HG03521 (cell line): ENCODE measurements around the gene NEURL1.
"Not testable (repeated sequence)": the region's sequence is repeated elsewhere in the genome, so short reads cannot be mapped to it uniquely, and the experiment has no call there.

Source experiments
- ATAC-seq: cut with Tn5 transposase; IDR thresholded peaks from one replicate; pipeline ENCODE4 v1.9.1; 2021; ENCODE audit warnings: mild to moderate bottlenecking, moderate library complexity; ENCODE audit not compliant: unreplicated experiment

NEURL1 gene

DNA sequence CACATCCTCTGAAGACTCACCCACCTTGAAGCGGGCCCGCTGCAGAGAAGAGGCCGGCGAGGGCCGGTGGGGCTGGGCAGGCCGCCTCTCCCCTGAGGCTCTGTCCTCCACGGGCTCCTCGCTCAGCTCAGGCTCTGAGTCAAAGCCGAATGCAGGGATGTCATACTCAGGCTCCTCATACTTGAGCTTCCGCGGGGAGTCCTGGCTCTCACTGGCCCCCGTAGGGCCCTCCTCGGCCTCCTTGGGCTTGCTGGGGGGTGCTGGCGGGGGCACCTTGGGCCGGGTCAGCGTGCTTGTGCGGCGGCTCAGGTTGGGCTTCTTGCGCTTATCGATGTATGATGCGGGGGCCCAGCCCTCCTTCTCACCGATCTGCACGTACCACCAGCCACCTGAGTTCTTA lies 109.9 kb downstream of the NEURL1 start:
- no peak for ATAC-seq

DNA sequence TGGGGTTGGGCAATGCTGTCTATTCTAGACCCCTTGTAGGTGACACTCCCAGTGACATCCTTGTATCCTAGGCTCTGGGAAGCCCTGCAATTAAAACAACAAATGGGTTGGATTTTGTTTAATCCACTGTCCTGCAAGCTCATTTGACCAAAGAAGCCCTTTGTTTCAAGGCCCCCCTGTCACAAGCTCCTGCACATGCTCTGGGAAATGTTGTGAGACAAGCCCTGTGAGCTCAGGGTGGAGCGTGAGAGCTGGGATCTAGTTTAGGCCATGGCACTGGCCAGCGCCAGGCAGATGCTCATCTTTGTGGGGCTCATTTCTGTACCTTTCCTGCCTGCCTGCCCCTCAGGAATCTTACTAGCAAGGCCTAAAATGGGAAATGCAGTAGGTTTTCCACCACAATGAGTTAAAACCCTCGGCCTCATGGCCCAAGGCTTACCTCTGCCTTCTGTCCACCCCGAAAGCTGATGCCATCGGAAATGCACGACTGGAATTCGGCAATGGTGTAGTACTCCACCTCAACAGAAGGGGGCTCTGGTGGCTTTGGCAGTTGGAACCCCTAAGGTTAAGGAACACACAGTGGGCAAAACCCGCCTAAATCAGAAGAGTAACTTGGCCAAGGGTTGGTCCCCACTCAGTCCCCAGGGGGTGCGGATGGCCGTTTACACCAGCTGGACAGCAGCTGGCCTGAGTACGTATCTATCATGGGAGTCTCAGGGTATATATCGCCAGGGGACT lies 112.0 kb downstream of the NEURL1 start:
- ATAC-seq, result no peak

DNA sequence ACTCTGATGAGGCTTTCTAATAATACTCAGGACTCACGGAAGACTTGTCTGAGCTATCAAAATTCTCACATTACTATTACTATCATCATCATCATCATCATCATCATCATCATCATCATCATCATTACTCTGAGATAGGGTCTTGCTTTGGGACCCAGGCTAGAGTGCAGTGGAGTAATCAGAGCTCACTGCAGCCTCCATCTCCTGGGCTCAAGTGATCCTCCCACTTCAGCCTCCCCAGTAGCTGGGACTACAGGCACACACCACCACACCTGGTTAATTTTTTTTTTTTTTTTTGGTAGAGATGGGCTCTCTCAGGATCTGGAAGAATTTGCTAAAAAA lies 112.6 kb downstream of the NEURL1 start:
- not testable (repeated sequence) for ATAC-seq

DNA sequence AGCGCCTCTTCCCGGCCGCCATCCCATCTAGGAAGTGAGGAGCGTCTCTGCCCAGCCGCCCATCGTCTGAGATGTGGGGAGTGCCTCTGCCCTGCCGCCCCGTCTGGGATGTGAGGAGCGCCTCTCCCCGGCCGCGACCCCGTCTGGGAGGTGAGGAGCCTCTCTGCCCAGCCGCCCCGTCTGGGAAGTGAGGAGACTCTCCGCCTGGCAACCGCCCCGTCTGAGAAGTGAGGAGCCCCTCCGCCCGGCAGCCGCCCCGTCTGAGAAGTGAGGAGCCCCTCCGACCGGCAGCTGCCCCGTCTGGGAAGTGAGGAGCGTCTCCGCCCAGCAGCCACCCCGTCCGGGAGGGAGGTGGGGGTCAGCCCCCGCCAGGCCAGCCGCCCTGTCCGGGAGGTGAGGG lies 113.5 kb downstream of the NEURL1 start:
- ATAC-seq, result not testable (repeated sequence)

DNA sequence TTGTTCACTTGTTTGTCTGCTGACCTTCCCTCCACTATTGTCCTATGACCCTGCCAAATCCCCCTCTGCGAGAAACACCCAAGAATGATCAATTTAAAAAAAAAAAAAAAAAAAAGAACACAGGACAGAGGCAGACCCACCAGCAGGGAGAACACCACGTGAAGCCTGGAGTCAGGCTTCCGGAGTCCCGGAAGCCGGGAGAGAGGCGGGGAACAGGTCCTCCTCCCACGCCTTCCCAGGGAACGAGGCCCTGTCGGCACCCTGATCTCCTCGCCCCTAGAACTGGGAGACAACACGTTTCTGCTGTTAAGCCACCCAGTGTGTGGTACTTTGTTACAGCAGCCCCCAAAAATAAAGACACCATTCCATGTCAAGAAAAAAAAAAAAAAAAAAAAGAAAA lies 114.6 kb downstream of the NEURL1 start:
- ATAC-seq, result not testable (repeated sequence)

DNA sequence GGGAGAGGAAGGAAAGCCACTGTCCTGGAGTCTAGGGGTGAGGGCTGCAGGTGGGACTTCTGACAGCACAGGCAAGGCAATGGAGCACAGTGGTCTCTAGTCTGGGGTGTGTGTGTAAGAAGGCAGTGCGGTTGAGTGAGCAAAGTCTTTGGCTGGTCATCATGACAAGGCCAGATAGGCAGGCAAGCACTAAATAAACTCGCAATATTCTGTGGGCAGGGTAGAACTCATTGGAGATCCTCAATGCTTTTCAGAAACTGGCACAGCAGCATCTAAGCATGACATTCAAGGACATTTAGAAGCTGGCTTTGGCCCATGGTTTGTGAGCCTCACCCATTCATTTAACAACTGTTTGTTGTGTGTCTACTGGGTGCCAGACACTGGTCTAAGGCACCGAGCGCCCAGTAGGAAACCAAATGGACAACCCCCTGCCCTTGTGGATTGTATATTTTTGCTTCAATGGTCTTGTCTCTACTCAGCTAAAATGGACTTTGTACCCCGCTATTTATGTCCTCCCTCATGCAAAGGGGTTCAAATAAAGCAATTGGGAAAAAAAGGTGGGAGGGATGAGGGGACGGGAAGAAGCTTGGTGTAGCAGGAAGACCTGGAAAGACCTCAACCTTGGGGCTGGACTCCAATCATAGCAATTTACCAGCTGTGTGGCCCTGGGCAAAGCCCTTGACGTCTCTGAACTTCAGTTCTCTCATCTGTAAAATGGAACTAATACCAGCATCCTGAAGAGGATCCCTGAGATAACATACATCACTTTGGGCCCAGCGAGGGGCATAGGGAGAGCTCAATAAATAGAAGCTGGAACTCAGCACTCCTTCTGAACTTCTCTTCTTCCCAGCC lies 116.0 kb downstream of the NEURL1 start:
- ATAC-seq, result no peak

- ATAC-seq, result no peak
Observed at GRCh38 chr10:103610083-103610472, 116.6 kb downstream of the NEURL1 start.

DNA sequence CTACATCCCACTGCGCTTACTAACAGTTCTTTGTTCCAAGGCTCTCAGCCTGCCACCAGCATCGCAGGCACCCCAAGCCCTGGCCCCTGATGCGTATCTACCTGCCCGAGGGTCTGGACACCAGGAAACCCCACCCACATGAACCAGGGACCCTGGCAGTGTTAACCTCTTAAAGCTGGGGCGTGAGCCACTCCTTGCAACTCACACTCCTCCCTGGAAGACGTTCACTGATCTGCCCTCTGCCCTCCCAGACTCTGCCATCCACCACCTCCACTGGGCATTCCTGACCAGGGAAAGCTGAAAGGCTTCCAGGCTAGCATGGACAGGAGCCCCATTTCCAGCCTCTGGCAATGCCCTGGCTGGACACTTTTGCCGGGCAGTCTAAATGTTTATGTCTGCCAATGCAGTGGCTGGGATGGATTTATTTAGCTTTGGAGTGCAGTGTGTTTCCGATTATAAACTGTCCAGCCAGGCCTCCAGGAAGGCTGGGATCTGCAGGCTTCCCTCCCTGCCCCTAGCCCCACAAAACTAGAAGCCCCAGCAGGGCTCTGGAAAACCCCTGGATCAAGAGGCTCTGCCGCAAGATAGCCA lies 117.5 kb downstream of the NEURL1 start:
- no peak for ATAC-seq

- no peak for ATAC-seq
Observed at GRCh38 chr10:103612462-103613365, 119.2 kb downstream of the NEURL1 start.

DNA sequence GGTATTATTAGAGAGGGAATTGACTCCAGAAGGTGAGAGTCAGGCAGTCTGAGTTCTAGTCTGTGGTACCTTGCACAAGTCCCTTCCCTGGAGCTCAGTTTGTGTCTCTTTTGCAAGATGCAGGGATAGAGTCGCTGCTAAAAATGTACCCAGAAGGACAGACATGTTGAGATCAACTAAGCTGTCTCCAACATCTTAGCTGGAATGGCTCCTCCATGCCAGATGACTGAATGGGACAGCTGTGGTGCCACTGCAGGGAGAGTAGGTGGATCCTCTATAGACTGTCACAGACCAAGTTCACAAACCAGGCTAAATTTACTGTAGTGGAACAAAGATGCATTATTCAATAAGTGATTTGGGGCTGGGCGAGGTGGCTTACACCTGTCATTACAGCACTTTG lies 120.1 kb downstream of the NEURL1 start:
- ATAC-seq, result no peak

- ATAC-seq, result no peak
Observed at GRCh38 chr10:103614306-103615158, 121.0 kb downstream of the NEURL1 start.

DNA sequence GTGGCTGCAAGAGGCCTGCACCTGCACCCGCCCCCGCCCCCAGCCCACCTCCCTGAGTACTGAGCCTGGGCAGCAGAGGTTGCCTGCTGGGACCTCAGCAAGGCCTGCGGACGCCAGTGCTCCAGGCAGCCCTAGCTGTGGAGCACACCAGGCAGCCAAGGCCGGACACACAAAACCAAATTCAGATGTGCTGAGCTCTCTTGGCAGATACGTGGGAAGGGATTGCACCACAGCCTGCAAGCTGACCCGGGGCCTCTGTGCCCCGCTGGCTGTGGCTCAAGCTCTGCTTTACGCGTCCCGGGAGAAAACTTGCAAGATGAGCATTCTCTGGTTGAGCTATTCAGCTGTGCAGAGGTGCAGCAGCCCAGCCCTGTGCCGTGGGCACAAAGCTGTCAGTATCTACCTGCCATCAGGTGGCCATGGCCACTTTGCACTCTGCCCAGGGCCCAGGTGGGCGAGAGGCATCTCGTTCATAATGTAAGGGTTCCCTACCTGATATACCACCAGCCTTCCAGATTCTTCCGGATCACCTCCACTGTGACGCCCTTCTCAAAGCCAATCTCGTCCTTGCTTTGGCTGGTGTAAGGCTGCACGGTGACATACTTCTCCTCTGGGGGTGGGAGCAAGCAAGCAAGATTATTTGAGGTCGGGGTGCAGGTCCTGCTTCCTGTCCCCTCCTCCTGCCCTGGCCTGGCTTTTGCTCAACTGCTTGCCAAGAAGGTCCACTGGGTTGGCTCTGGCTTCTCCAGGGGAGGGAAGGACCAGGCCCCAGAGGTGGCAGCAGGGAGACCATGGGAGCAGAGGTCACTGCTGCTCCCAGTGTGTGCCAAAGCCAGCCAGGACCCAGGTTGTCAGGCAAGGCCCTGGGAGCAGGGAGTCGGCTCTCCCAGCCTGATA lies 123.4 kb downstream of the NEURL1 start:
- ATAC-seq, result no peak

DNA sequence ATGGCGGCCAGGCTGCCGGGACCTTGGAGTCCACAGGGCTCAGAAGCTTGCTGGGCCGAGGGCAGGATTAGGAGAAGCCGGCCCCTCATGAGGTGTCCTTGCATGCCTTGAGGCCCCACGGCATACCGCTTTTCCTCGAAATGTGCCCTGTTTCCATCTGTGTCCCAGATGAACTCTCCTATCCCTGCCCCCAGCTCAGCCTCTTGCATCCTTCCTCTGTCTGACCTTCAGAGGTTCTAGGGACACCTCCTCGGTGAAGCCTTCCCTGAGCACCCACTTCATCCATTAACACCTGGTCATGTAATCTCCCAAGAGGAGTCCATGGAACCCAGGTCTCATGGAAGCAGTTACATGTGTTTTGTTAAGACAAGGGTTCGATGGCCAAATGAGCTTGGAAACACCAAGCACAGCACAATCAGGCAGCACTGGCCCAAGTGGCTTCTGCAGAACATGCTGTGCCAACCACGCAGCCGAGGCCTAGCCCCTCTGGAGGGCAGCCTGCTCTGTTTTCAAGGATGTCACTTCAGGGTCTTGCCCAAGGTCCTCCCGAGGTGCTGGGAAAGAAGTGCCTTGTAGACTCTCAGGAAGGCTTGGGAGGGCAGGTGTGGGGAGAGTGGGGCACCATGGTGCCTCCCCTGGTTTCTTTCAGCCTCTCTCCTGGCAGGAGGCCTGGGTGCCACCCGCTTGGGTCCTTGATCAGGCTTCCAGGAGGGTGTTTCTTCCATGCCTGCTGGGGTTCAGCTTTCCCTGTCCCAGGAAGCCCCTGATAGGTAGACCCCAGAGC lies 124.3 kb downstream of the NEURL1 start:
- ATAC-seq, result no peak

DNA sequence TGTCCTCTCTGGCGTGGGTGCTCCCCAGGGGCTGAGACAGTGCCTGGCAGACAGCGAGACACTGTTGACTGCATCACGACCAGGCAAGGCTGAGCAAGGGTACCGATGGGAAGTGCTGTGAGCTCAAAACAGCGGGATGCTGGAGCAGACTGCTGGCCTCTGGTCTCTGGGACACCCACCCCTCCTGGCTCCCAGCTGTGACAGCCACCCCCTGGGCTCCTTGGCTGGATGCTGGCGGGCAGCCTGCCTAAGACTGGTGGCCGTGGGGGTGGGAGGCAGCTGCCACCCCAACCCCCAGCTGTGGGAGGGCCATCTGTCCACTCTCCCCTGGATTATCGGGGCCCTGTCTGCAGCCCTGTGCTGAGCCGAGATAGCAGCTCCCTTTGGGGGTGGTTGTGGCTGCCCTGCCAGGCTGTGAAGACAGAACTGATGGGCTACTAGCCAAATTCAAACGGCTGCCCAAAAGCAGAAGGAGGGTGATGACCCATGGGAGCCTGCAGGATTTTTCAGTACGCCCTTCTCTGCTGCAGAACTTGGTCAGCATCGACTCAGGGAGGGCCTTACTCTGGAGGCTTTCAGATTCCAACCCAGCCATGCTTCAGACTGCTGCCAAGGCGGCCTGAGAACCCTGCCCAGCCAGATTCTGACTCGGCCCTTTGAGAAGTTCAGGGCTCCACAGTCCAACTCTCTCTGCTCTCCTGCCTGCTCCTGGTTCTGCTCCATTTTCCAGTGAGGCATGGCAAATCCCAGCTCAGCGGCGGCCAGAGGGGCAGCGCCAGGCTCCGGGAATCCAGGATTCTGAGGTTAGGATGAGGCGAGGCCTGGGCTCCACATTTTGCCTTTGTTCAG lies 125.3 kb downstream of the NEURL1 start:
- no peak for ATAC-seq

- ATAC-seq, result no peak
Observed at GRCh38 chr10:103619424-103620351, 126.2 kb downstream of the NEURL1 start.

- ATAC-seq, result no peak
Observed at GRCh38 chr10:103620352-103620740, 126.8 kb downstream of the NEURL1 start.
